Ovary (tissue), 9 donors: ENCODE data around the gene GATM. TPM values are rescaled to one million over a fixed set of nuclear protein-coding genes. Genes with fewer than 3 reads are reported as not detected.

ENCODE experiments used
- DNase-seq, 5 donors: peaks; one replicate each; pipeline ENCODE4 v3.0.0-alpha.2; 2019 to 2020
- H3K27ac ChIP-seq, 2 donors: fragments of 200-600 bp; one replicate each; pipeline versions ENCODE4 v1.5.1 to v1.8.0; 2019 to 2022
- H3K27me3 ChIP-seq: fragments of 200-600 bp; one replicate; pipeline ENCODE4 v1.8.0; 2022
- H3K36me3 ChIP-seq: fragments of 200-600 bp; sonication (generic); one replicate; pipeline ENCODE4 v1.5.1; 2019
- H3K4me1 ChIP-seq: one replicate; pipeline ENCODE4 v1.8.1; 2013; ENCODE audit warnings: mild to moderate bottlenecking, moderate library complexity; ENCODE audit not compliant: insufficient read depth
- H3K4me3 ChIP-seq: fragments of 200-600 bp; sonication (generic); one replicate; pipeline ENCODE4 v1.5.1; 2017
- H3K9me3 ChIP-seq, 2 donors: fragments of 200-600 bp in 1 of 2; sonication (generic) in 1 of 2; one replicate each; pipeline versions ENCODE4 v1.5.1 to v1.8.1; 2013 to 2019; ENCODE audit warnings: mild to moderate bottlenecking in 1 of 2, moderate library complexity in 1 of 2
- CTCF ChIP-seq, 3 donors: fragments of 450-650 bp in 2 of 3; fragments of 200-600 bp in 1 of 3; IDR thresholded peaks; one replicate each; pipeline versions ENCODE4 v1.5.1 to v1.8.0; 2016 to 2022; ENCODE audit warnings: antibody characterized with exemption in 3 of 3, mild to moderate bottlenecking in 1 of 3
- EP300 ChIP-seq: sonication (generic); formaldehyde crosslinking; IDR thresholded peaks from one replicate; pipeline ENCODE4 v1.6.1; 2017; ENCODE audit warnings: antibody characterized with exemption
- POLR2A ChIP-seq: fragments of 450-650 bp; IDR thresholded peaks from one replicate; pipeline ENCODE4 v1.6.1; 2017; ENCODE audit warnings: antibody characterized with exemption, mild to moderate bottlenecking, moderate library complexity
- WGBS, 3 donors: extraction: QIAGEN DNeasy Blood & Tissue Kit in 1 of 3; methylation state at CpG; one replicate each; pipeline versions ENCODE4 v1.1.5 to v1.1.7; 2013 to 2017; 5-methylcytosine and 5-hydroxymethylcytosine counted together
- intact Hi-C, 4 donors: fragments of 100-400 bp; cut with DNase I; formaldehyde crosslinking; loops; one replicate each; pipeline versions ENCODE4 v1.11.0 to v1.15.1; 2022 to 2023
- polyA plus RNA-seq, 2 donors: library from polyadenylated mRNA; stranded (reverse); fragments of 200-250 nt in 1 of 2; fragments of 350-450 nt in 1 of 2; fragmentation: Illumina TruSeq in 1 of 2; extraction: RNeasy Lipid Tissue Mini Kit (QIAGEN cat#74804) in 1 of 2; gene quantifications; one replicate each; pipeline ENCODE4 v1.2.3, GENCODE V29; 2013 to 2014
- total RNA-seq, 7 donors: library from RNA; depleted of rRNA in 2 of 7; stranded (reverse); fragments of >200 nt in 2 of 7; fragmentation: NEBNext Ultra II Directional in 3 of 7; extraction: Animal tissue kit (Norgen Biotek cat#: 25700) in 3 of 7; gene quantifications; one replicate each; pipeline versions ENCODE4 v1.1.0 to v1.2.4, GENCODE V29; 2016 to 2023
- donor health status: DM: no; HTN: no; CAD: no; lungs with moderate emphysema.
- donor health status: DM: no; HTN: no; CAD: no.
- donor health status: Bipolar disorder and iron deficiency.
- donor health status: DM: yes; HTN: yes; CAD: no.
- donor health status: DM: no; HTN: no; CAD: no.
- donor health status: DM: yes; HTN: yes; CAD: no.

The GATM gene
- total and polyA plus RNA-seq, 9 donors: 43.6 to 218 (median 132) TPM

- Histone ChIP-seq H3K4me1 (peaks cover 5% of the 10 kb centered on the region), H3K36me3 (no peaks in the 10 kb centered on the region), H3K27ac (no peak overlapping the region), H3K4me3 (no peak overlapping the region), H3K27me3 (no peaks in the 10 kb centered on the region), H3K9me3 (no peaks in the 10 kb centered on the region)
- WGBS, 3 donors: 83 to 88% (median 87%) methylated on average over 3 of the region's 3 CpGs
- intact Hi-C loops: no loop called here
- TF ChIP-seq POLR2A: no peak
- TF ChIP-seq EP300: no peak
- no peak for TF ChIP-seq CTCF (IDR thresholded peaks at IDR 0.05)
- DNase-seq: no peak
These were observed 15.5 kb upstream of the GATM start for GRCh38 chr15:45393851-45394250.

- Histone ChIP-seq H3K27ac (no peak overlapping the region), H3K9me3 (no peaks in the 10 kb centered on the region), H3K27me3 (no peaks in the 10 kb centered on the region), H3K4me3 (no peak overlapping the region), H3K4me1 (peaks cover 5% of the 10 kb centered on the region), H3K36me3 (no peaks in the 10 kb centered on the region)
- no peak for TF ChIP-seq POLR2A
- intact Hi-C loops: no loop called here
- no peak for DNase-seq
These were observed 14.2 kb upstream of the GATM start for GRCh38 chr15:45392584-45392855.

- intact Hi-C loops: no loop called here
- 73 to 86% (median 75%) methylated on average over 7 of the region's 7 CpGs for WGBS, 3 donors
- Histone ChIP-seq H3K4me3 (no peak overlapping the region), H3K27ac (no peak overlapping the region), H3K36me3 (no peaks in the 10 kb centered on the region), H3K27me3 (no peaks in the 10 kb centered on the region), H3K4me1 (peaks cover 5% of the 10 kb centered on the region), H3K9me3 (no peaks in the 10 kb centered on the region)
- DNase-seq: no peak
- no peak for TF ChIP-seq CTCF (IDR thresholded peaks at IDR 0.05)
- TF ChIP-seq POLR2A: no peak
- no peak for TF ChIP-seq EP300
These were observed 13.6 kb upstream of the GATM start for GRCh38 chr15:45391746-45392583.

GRCh38 chr15:45389351-45389750 lies 11.0 kb upstream of the GATM start:
- Histone ChIP-seq H3K27me3 (no peaks in the 10 kb centered on the region), H3K4me1 (peaks cover 10% of the 10 kb centered on the region), H3K36me3 (no peaks in the 10 kb centered on the region), H3K27ac (no peak overlapping the region), H3K4me3 (no peak overlapping the region), H3K9me3 (no peaks in the 10 kb centered on the region)
- TF ChIP-seq POLR2A (no peak), CTCF (IDR thresholded peaks at IDR 0.05) (no peak), EP300 (no peak)
- DNase-seq: no peak
- intact Hi-C loops: no loop called here

GRCh38 chr15:45387380-45388007 lies 9.2 kb upstream of the GATM start:
- Histone ChIP-seq H3K4me3 (no peak overlapping the region), H3K27me3 (no peaks in the 10 kb centered on the region), H3K27ac (peak overlapping the region in 1 of 2 donors; percentile 41), H3K4me1 (peaks cover 10% of the 10 kb centered on the region), H3K36me3 (no peaks in the 10 kb centered on the region), H3K9me3 (no peaks in the 10 kb centered on the region)
- intact Hi-C loops: no loop called here
- 7 to 27% (median 11%) methylated on average over 1 of the region's 1 CpG for WGBS, 3 donors
- TF ChIP-seq CTCF (IDR thresholded peaks at IDR 0.05) (no peak), POLR2A (no peak), EP300 (no peak)
- DNase-seq: no peak
